GM23248 (cell line): ENCODE results near the gene P2RX3. TPM values are rescaled to one million over a fixed set of nuclear protein-coding genes. Genes with fewer than 3 reads are reported as not detected.

Source experiments
- DNase-seq: peaks from one replicate; pipeline ENCODE4 v3.0.0-alpha.2; 2015
- H2AFZ ChIP-seq: fragments of 200-600 bp; sonication (generic); 2 replicates; pipeline ENCODE4 v1.6.1; 2016; ENCODE audit warnings: antibody characterized with exemption
- H3F3A ChIP-seq: fragments of 200-600 bp; sonication (generic); 2 replicates; pipeline ENCODE4 v1.6.1; 2016; ENCODE audit warnings: mild to moderate bottlenecking, antibody characterized with exemption, mixed run types; ENCODE audit not compliant: insufficient read depth
- H3K27ac ChIP-seq: fragments of 200-600 bp; sonication (generic); 2 replicates; pipeline ENCODE4 v1.5.1; 2016; ENCODE audit warnings: mild to moderate bottlenecking
- H3K27me3 ChIP-seq: fragments of 200-600 bp; sonication (generic); replicated peaks from 2 replicates; pipeline ENCODE4 v1.6.1; 2016; ENCODE audit warnings: mild to moderate bottlenecking; ENCODE audit not compliant: insufficient read depth
- H3K36me3 ChIP-seq: fragments of 200-600 bp; sonication (generic); 2 replicates; pipeline ENCODE4 v1.6.1; 2016; ENCODE audit warnings: low read depth, mild to moderate bottlenecking
- H3K4me1 ChIP-seq: fragments of 200-600 bp; sonication (generic); 2 replicates; pipeline ENCODE4 v1.6.1; 2016; ENCODE audit warnings: mild to moderate bottlenecking; ENCODE audit not compliant: insufficient read depth
- H3K4me2 ChIP-seq: fragments of 200-600 bp; sonication (generic); one replicate; pipeline ENCODE4 v1.6.1; 2016; ENCODE audit warnings: mild to moderate bottlenecking; ENCODE audit not compliant: unreplicated experiment
- H3K4me3 ChIP-seq: fragments of 200-600 bp; sonication (generic); 2 replicates; pipeline ENCODE4 v1.5.1; 2016; ENCODE audit warnings: mild to moderate bottlenecking
- H3K79me2 ChIP-seq: fragments of 200-600 bp; sonication (generic); 2 replicates; pipeline ENCODE4 v1.6.1; 2016; ENCODE audit warnings: mild to moderate bottlenecking; ENCODE audit not compliant: insufficient read depth
- H3K9ac ChIP-seq: fragments of 200-600 bp; sonication (generic); 2 replicates; pipeline ENCODE4 v1.6.1; 2016; ENCODE audit warnings: mild to moderate bottlenecking
- H3K9me2 ChIP-seq: fragments of 200-600 bp; sonication (generic); 2 replicates; pipeline ENCODE4 v1.6.1; 2016; ENCODE audit warnings: mixed run types, mild to moderate bottlenecking, moderate library complexity; ENCODE audit not compliant: insufficient read depth
- H3K9me3 ChIP-seq: fragments of 200-600 bp; sonication (generic); one replicate; pipeline ENCODE4 v1.6.1; 2017; ENCODE audit warnings: low read depth
- H4K20me1 ChIP-seq: fragments of 200-600 bp; sonication (generic); 2 replicates; pipeline ENCODE4 v1.6.0; 2016; ENCODE audit not compliant: insufficient read depth
- EZH2 ChIP-seq: fragments of 200-600 bp; sonication (generic); IDR thresholded peaks from 2 replicates; pipeline ENCODE4 v1.6.1; 2018; ENCODE audit warnings: antibody characterized with exemption, mild to moderate bottlenecking; ENCODE audit not compliant: insufficient read depth, poor library complexity, severe bottlenecking
- EZH2phosphoT487 ChIP-seq: fragments of 200-600 bp; sonication (generic); IDR thresholded peaks from 2 replicates; pipeline ENCODE4 v1.6.1; 2018; ENCODE audit warnings: antibody characterized with exemption, moderate library complexity, mild to moderate bottlenecking, low read depth; ENCODE audit not compliant: insufficient read depth
- WGBS, 2 experiments: methylation state at CpG; one replicate each; pipeline ENCODE4 v1.1.6; 2015 to 2017; ENCODE audit warnings: low lambda C conversion rate in 2 of 2, low coverage in 1 of 2; ENCODE audit errors: missing lambda C conversion rate in 2 of 2; 5-methylcytosine and 5-hydroxymethylcytosine counted together
- in situ Hi-C: fragments of 300-500 bp; cut with MboI; formaldehyde crosslinking; loops from 2 replicates; pipeline ENCODE4 v1.15.0; 2020
- polyA plus RNA-seq: library from polyadenylated mRNA; unstranded; fragments of >200 nt; fragmentation: Nextera tagmentation; extraction: Ambion mirVana; gene quantifications from 2 replicates; pipeline ENCODE4 v1.2.1, GENCODE V29; 2016
- total RNA-seq: library from RNA; depleted of rRNA; stranded (reverse); fragments of >200 nt; shearing (Covaris generic); gene quantifications from 2 replicates; pipeline ENCODE4 v1.2.3, GENCODE V29; 2014

Gene P2RX3
- total and polyA plus RNA-seq, 2 experiments from 2014 or later, result 0.10 TPM; not detected in 1

DNA sequence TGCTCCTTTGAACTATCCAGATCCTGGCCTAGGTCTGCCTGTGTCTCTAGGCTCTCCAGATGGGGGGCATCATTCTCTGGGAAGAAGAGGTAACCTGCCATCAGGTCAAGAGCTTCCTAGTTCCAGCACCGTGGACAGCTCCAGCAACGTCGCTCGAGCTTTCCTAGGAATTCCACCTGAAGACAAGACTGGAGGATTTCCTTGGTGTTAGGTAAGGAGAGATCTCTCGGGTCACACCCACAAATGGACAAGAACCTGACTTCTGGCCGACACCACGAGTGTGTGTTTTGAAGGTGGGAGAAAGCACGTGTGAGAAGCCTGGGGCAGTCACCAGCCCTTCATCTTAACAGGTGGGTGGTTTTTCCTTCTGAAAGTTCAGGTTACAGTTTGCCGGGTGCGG lies 41.6 kb downstream of the P2RX3 start:
- WGBS, 2 experiments, result 11 to 13% methylated on average over 8 to 10 of the region's 10 CpGs
- in situ Hi-C loops, result no loop called here
- peak; percentile 53 for DNase-seq

DNA sequence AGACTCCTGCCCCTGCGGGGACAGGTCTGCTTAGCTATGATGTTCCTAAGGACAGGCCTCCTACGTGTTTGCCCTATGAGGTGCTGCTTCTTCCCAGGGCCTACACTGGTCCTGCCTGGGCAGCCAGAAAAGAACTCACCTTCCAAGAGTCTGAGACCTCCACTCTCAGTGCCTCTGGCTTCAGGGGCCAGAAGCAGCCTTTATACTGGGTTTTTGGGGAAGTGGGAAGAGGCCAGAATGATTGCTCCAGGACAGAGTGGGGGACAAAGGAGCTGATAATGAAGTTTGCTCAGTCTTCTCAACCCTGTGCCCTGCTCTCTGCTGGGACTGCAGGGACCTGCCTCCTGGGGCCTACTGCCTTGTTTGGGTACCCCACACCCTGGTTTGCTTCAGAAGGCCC lies 42.8 kb downstream of the P2RX3 start, which contains the start of gene PRG3:
PRG3 (minus strand) TSS at position 176 of the 400 bp plus-strand sequence. CDS start 442 bp downstream, outside the sequence.
- WGBS, 2 experiments, result 50% methylated on average over 2 of the region's 2 CpGs
- no peaks in the 10 kb centered on the region for H3K9me3 ChIP-seq
- H3K79me2 ChIP-seq, result no peaks in the 10 kb centered on the region
- H3K4me2 ChIP-seq, result no peak within 1 kb of the TSS
- in situ Hi-C loops, result no loop called here
- H3K36me3 ChIP-seq, result no peaks in the 10 kb centered on the region
- no peak for DNase-seq
- H3F3A ChIP-seq, result no peaks in the 10 kb centered on the region
- no peaks in the 10 kb centered on the region for H4K20me1 ChIP-seq
- no peak for TF ChIP-seq EZH2phosphoT487
- TF ChIP-seq EZH2, result no peak
- H3K9ac ChIP-seq, result no peak within 1 kb of the TSS
- H3K27me3 ChIP-seq, result peaks cover 5% of the 10 kb centered on the region; the same call in 1 of the 2 replicates
- H3K9me2 ChIP-seq, result no peaks in the 10 kb centered on the region
- no peak within 1 kb of the TSS for H3K27ac ChIP-seq
- H3K4me3 ChIP-seq, result no peak within 1 kb of the TSS
- no peak within 1 kb of the TSS for H2AFZ ChIP-seq
- H3K4me1 ChIP-seq, result no peaks in the 10 kb centered on the region

More for the DNA sequence above, 41.6 kb downstream of the P2RX3 start:
- Histone ChIP-seq H3K36me3 (no peaks in the 10 kb centered on the region), H3K4me3 (no peak overlapping the region), H3K9ac (no peak overlapping the region), H3K4me1 (no peaks in the 10 kb centered on the region), H3K4me2 (no peak overlapping the region), H2AFZ (no peak overlapping the region), H3F3A (no peaks in the 10 kb centered on the region), H4K20me1 (no peaks in the 10 kb centered on the region), H3K9me3 (no peaks in the 10 kb centered on the region), H3K27ac (no peak overlapping the region), H3K27me3 (peaks cover 5% of the 10 kb centered on the region; the same call in 1 of the 2 replicates), H3K9me2 (no peaks in the 10 kb centered on the region), H3K79me2 (no peaks in the 10 kb centered on the region)
- TF ChIP-seq EZH2phosphoT487 (no peak), EZH2 (no peak)

DNA sequence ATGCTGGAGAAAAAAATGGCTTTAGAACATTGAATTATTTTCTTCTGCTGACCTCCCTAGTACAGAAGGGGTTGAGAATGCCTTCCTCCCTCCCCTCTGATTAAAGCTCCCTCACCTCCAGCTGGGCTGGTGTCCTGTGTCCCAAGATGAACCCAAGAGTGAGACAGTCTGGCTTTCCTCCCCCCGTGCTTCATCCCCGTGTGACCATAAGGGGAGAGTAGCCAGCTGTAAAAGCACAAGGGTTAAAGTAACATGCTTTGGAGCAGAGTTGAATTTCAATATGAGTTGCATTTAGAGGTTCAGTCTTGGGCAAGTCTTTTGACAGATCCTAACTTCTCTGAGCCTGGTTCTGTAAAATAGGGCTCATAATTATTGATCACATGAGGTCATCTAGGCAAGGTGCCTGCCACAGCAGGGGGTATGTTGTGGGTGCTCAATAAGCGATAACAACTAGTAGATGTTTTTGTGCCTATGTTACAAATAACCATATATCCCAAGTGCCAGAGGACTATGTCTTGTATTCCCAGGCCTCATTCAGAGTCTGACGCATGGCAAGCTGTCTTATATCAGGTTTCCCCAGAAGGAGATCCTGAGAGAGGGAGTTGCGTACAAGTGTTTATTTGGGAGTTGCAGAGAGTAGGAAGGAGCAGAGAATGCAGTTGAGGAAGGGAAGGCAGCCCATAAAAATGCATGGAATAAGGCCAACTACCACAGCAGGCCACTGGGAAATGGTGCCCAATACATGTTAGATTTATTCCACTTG lies 48.2 kb downstream of the P2RX3 start:
- Histone ChIP-seq H3K9ac (no peak overlapping the region), H2AFZ (no peak overlapping the region), H3F3A (0 out of 2 replicates have a peak, but pooled peaks cover 5% of the 10 kb centered on the region), H3K4me2 (no peak overlapping the region), H4K20me1 (no peaks in the 10 kb centered on the region), H3K79me2 (no peaks in the 10 kb centered on the region), H3K36me3 (no peaks in the 10 kb centered on the region), H3K4me3 (no peak overlapping the region), H3K27ac (no peak overlapping the region), H3K4me1 (no peaks in the 10 kb centered on the region; the same call in 1 of the 2 replicates), H3K9me3 (no peaks in the 10 kb centered on the region), H3K27me3 (peaks cover 5% of the 10 kb centered on the region; the same call in 1 of the 2 replicates), H3K9me2 (no peaks in the 10 kb centered on the region)
- no peak for DNase-seq
- 79 to 90% methylated on average over 5 of the region's 5 CpGs for WGBS, 2 experiments
- TF ChIP-seq EZH2 (no peak), EZH2phosphoT487 (no peak)
- in situ Hi-C loops, result no loop called here

DNA sequence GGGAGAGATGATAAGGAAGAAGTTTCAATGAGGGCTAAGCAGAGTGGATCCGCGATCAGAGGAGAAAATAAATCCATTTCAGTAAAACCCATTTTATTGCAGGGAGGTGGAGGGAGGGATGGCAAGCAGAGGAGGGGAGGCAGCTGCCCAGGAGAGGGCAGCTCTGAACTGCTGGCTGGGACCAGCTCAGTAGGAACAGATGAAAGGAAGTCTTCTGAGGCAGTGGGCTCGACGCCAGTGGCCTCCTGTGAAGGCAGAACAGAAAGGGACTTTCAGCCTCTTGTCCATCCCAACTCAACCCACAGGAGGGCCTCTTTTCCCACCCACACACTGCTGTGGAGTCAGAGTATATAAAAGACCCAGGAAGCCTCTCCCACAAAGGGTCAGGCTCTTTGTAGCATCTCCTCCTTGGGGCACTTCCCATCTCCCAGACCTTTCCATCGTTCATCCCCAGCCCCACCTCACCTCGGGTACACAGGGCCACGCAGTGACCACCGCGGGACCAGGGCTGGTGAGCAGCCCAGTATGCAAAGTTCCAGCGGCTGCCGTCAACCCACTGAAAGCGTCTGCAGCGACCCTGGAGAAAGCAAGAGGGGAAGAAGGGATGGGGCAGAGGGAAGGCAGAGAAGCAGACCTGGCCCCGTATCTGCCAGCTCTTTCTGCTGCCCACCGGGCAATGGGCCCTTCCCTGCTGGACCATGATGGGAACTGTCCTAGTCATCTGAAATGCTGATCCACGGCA lies 49.3 kb downstream of the P2RX3 start:
- H4K20me1 ChIP-seq, result no peaks in the 10 kb centered on the region
- H3K79me2 ChIP-seq, result no peaks in the 10 kb centered on the region
- DNase-seq, result no peak
- H3K9me2 ChIP-seq, result no peaks in the 10 kb centered on the region
- H3K27ac ChIP-seq, result no peak overlapping the region
- WGBS, 2 experiments, result 69 to 71% methylated on average over 16 of the region's 16 CpGs
- no peak overlapping the region for H3K4me3 ChIP-seq
- in situ Hi-C loops, result no loop called here
- no peaks in the 10 kb centered on the region for H3K36me3 ChIP-seq
- H3F3A ChIP-seq, result 0 out of 2 replicates have a peak, but pooled peaks cover 5% of the 10 kb centered on the region
- no peaks in the 10 kb centered on the region for H3K9me3 ChIP-seq
- H3K4me2 ChIP-seq, result no peak overlapping the region
- TF ChIP-seq EZH2, result no peak
- TF ChIP-seq EZH2phosphoT487, result no peak
- no peak overlapping the region for H3K9ac ChIP-seq
- H3K27me3 ChIP-seq, result peaks cover 3% of the 10 kb centered on the region; the same call in 1 of the 2 replicates
- H2AFZ ChIP-seq, result no peak overlapping the region
- no peaks in the 10 kb centered on the region; the same call in 1 of the 2 replicates for H3K4me1 ChIP-seq
